ENCODE results near the gene AGAP3. TPM values are rescaled to one million over a fixed set of nuclear protein-coding genes. Genes with fewer than 3 reads are reported as not detected.
A peak's percentile ranks its signal among the peaks of the same experiment; 100 is the strongest.

AGAP3 gene
- total RNA-seq, 1 donor from 2014 or later = 86.8 TPM

DNA sequence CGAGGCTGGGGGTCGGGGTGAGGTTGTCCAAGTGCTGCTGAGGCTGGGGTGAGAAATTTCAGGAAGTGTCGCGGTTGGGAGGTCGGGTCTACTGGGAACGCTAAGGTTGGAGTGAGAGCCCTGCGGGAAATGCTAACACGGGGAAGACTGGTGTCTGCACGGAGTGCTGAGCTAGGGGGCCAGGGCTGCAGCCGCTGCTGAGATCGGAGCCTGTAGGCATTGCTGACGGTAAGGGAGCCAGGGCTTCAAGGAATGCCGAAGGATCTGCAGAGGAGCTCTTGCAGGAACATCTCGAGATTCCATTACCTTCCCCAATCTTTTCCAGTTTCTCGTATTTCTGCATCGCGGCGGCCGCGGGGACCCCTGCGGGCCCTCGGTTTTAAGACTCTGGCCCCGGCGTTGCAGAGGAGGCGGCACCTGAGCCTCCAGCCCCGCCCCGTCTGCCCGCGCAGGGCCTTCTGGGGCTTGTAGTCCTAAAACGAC, 28.7 kb upstream of the AGAP3 start, which contains the start of gene CDK5:
Gene CDK5 (minus strand): TSS at position 392 of the 483 bp plus-strand sequence. CDS start 49 bp downstream, at position 343.
- DNase-seq (ENCODE audit: low spot score) = no peak

DNA sequence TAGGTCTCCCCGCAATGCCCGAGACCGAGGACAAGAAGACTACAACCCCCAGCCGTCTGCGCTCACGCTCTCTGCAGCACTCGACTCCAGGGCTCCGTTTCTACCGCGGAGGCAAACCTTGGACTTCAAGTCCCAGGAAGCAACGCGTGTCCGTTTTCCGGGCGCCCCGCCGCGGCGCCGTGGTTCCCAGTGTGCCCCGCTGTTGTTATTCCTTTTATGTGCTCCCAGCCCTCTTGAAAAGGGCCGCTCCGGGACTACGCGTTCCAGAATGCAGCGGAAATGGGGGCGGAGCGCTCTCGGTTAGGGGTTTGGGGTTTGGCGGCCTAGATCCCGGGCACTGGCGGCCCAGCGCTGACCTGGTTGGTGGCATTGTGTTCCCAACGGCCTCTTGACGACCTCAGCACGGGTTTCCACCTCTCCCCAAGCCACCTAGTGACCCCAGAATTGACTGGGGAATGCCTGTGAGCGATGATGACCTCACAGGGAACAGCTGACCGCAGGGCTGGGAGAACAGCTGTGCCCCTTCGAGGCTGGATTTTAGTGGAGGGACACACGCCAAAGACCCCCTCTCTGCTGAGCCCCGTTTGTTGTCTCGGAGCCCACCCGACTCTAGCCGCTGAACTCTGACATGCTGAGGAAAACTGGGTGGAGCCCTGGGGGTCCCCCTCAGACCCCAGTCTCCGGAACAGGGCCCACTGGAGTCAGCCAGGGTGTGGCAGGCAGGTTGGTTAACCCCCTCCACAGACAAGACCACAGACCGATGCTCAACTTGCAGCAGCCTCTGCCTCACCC, 28.1 kb upstream of the AGAP3 start:
- peak; percentile 98 for DNase-seq (ENCODE audit: low spot score)

DNA sequence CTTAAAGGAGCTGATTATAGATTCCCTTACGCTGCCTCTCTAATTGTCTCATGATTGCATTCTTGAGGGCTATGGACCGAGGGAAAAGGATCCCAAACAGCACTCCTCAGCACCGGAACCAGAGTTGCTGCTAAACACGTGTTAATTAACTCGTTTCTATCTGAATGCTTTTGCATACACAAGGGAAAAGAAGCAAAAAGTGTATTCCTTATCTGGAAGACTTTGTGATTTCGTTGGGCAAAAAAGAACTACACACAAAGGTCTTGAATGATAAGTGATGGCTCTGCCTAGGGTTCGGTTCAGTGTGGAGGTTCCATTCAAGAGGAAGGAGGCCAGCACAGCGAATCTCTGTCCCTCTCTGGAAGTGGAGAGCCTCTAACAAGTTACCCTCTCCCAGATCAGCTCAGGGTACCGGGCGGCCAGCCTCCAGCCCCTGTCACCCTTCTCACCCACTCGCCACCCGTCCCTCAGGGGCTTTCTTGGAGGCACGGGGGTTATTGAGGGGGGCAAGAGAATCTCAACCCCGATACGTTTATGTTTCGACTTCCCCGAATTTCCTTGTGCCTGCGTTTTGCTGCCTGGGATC, 27.4 kb upstream of the AGAP3 start:
- DNase-seq (ENCODE audit: low spot score) = no peak

DNA sequence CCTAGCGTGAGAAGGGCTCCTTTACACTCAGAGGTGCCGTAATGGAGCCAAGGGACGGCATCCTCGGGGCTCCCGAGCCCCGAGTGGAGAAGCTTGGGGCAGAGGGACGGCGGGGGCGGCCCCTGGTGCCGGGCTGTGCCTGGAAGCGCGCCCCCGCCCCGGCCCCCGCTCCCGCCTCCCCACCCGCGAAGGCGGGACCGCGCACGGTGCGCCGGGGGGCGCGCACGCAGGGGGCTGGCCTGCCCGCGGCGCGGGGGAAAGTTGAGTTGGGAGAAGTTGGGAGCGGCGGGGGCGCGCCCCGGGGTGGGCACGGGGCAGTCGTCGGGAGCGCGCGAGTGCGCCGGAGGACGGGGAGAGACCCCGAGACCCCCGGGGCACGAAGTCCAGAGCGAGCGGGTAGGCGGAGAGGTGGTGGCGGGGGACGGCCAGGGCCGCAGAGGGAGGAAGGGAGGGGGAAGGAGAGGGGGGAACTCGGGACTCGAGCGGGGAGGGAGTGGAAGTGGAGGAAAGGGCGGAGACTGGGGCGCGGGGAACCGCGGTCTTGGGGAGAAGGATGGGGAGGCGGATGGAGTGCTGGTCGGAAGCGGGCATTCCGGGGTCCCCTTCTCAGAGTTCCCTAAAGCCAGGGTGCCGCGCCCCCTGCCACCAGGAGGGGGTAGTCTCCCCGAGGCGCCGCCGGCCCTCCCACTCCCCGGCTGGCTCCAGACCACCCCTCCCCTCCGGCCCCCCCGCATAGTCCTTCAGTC, 26.7 kb upstream of the AGAP3 start, which contains the start of gene SLC4A2:
Gene SLC4A2 (plus strand): TSS at position 223 of the 746 bp plus-strand sequence. CDS start 2,399 bp downstream, outside the sequence.
- DNase-seq (ENCODE audit: low spot score) = peak; percentile 94

DNA sequence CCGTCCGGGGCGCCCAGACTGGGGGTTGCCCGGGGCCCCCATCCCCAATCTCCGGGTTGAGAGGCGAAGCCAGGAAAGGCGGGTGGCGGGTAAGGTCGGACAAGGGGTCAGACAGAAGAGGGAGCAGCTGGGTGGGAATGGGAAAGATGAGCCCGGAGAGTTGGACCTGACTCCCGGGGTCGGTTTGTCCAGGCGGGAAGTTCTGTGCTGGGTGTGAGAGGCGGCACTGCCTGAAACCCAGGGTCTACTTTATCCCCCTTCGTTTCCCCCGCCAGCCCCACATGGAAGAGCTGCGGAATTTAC, 26.2 kb upstream of the AGAP3 start:
- no peak for DNase-seq (ENCODE audit: low spot score)

DNA sequence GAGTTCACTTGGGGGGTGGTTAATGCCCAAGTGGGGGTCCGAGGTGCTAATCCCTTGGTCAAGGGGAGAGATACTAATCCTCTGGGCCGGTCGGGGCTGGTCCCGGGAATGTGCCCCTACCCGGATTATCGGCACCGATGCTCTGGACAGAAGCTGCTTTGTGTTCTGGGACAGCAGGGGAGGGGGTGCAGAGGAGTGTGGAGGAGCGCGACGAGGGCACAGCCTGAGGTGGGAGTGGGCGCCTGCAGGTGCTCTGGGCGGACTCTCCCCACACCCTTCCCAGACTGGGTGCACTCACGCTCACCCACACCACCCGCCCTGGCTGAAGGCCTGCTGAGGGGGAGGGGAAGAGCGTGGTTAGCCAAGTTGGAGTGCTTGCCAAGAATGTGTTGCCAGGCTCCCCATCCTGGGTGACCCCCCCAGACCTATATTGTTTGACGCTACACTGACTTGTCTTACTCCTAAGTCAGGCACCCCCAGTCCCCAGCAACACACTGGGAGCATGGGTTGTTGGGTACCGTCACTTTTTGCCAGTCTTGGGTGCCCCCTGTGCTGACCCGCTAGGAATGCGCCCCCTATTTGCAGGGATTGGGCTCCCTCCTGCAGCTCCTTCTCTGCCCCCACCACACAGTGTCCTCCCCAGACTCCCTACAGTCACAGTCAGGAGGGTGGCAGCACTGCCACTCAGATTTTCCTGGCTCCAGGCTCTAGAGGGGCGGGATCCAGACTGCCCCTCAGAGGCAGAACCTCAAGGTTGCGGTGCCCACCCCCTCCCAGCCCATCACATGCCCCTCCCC, 25.7 kb upstream of the AGAP3 start:
- DNase-seq (ENCODE audit: low spot score) = no peak

DNA sequence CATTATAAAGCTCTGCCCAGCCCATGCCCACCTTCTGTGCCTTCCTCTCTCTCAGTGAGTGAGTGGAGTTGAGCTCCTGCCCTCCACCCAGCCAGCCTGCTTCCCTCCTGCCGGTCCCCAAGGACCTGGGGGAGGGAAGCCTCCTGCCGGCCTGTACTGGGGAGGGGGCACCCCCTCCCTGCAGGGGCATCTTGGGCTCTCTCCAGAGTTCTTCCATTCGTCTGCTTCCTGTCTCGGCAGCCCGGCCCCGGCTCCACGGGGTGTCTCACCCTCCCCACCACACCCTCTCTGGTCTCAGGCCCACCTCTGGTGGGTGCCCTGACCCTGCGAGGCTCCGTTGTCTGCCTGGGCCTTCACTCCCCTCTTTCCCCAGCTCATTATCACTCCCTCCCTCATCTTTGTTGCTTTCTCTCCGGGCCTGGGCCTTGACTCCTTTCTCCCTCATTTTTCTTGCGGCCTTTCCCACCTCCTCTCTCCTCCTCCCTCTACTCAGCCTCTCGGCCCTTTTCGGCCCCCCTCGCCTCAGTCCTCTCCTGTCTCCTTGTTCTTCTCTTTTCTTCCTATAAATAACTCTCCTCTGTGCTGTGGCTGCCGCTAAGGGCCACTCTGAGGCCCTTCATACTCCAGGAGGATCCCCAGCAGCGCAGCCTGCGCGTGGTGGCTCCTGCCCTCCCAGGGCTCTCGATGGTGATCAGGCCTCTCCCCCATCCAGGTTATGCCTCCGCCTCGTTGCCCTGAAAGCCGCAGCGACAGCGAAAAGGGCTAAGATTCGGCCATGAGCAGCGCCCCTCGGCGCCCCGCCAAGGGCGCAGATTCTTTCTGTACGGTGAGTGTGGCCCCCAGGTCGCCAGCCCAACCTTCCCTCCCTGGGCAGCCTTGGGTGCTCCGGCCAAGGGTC, 24.8 kb upstream of the AGAP3 start:
- DNase-seq (ENCODE audit: low spot score) = no peak

DNA sequence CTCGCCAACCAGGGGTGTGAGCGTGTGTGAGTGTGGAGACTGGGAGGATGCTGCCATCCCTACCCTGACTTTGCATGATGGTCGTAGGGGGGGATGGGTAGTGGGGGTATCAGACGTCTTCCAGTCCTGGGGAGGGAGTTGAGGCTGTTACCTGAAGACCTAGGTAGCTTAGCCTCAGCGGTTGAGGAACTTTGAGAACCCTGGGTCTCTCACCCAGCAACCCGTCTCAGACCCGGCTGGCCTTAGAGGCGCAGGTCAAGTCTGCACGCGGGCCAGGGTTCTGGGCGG, 24.2 kb upstream of the AGAP3 start:
- DNase-seq (ENCODE audit: low spot score) = no peak

DNA sequence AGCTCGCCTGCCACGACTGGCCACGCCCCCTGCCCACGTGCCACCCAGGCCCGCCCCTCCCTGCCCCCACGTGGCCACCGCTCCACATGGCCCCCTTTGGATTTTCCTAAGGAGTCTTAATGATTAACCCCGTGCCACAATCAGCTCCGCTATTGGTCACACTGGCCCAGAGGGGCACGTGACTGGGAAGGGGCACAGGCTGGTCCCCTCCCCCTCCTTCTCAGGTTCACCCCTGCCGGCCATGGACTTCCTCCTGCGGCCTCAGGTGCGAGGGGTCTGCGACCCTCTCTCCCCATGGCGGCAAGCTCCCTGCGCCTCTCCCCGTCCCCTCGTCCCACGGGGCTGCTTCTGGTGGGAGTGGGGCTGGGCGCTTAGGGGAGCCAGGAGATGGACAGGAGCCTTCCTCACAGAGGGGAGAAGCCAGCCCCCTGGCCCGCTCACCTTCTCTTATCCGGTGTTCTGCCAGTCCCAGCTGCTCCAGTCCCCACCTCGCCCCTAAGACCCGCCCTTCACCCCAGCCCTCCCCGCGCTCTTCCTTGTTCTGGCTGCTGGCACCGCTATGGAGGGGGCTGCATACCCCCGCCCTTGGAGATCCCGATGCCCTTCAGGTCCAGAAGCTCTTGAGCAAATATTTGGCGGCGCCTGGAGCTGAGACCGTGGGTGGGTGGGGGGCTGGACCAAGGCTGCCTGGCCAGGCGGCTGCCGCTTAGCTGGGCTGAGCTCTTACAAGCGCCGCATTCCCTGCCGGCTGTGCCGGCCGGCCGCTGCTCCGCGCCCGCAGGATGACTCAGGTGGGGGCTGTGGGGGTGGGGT, 23.7 kb upstream of the AGAP3 start:
- no peak for DNase-seq (ENCODE audit: low spot score)

DNA sequence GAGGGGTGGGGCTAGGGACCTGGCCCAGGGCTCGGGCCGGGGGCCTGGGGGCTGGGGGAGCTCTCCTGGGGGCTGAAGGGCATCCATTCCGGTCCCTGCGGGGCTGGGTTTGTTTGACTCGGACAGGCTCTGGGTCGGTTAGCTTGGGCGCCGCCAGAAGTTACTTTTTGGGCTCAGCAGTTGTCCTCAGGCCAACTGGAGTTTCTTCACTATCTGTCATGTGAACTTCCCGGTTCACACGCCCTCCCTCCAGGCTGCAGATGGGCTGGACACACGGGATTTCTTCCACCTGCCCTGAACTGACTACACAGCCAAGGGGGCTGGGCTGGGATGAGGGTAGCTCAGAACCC, 23.1 kb upstream of the AGAP3 start:
- DNase-seq (ENCODE audit: low spot score) = no peak

DNA sequence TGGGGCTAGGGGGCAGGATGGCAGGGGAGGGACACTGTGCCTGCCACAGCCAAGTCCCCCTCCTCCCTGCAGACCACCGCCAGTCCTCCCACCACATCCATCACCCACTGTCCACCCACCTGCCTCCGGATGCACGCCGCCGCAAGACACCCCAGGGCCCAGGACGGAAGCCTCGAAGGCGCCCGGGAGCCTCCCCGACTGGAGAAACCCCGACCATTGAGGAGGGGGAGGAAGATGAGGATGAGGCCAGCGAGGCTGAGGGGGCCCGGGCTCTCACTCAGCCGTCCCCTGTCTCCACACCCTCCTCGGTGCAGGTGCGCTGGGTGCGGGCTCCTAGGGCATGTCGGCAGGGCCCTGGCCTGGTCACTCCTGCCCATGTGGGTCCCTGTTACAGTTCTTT, 21.8 kb upstream of the AGAP3 start:
- DNase-seq (ENCODE audit: low spot score) = no peak

DNA sequence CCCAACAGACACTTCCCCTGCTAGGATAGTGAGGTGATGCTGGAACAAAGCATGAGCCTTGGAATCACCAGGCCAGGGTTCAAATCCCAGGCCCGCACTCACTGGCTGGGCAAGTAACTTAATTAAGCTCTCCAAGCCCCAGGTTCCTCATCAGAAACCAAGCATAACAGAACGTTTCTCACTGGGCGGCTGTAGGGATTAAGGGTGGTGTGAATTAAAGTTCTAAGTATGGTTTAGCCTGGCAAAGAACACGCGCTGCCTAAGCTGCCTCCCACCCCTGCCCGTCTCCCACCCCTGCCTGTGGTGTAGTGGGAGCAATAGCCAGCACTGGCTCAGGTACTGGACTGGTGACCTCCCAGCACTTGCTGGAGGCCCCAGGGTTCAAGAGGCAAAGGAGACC, 21.3 kb upstream of the AGAP3 start:
- no peak for DNase-seq (ENCODE audit: low spot score)

DNA sequence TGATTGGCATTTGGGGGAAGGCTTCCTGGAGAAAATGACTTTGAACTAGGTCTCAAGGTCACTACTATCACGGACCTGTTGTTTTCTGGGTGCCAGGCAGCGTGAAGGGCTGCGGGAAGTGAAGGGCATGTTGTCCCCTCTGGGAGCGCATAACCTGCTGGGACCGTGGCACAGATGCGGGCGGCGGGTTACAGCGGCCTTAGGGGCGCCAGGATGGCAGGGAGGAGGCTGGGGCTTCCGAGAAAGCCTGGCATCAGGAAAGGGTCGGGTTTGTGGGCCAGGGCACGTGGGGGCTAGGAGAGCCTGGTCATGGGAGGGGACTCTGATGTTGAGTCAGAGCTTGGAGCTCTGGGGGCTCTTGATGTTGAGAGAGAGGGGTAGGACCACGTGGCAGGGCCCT, 20.8 kb upstream of the AGAP3 start:
- DNase-seq (ENCODE audit: low spot score) = no peak

DNA sequence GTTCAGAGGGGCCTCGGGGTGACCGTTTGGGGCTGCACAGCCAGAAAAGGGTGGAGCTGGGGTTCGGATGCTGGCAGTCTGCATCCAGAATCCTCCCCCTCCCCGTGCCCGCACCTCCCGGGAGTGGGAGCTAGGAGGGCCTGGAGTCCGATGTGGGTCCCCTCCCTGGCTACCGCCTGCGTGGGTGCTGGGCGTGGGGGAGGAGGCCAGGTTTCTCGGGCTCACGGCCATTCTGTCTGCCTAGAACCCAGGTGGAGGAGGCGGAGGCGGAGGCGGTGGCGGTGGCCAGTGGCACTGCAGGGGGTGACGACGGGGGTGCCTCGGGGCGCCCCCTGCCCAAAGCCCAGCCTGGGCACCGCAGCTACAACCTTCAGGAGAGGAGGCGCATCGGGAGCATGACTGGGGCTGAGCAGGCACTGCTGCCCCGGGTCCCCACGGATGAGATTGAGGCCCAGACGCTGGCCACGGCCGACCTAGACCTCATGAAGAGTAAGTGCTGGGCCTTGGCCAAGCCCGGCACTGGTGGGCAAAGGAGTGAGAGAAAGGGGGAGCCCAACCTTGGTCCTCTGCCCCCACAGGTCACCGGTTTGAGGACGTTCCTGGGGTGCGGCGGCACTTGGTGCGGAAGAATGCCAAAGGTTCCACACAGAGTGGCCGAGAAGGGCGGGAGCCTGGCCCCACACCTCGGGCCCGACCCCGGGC, 19.9 kb upstream of the AGAP3 start:
- no peak for DNase-seq (ENCODE audit: low spot score)

DNA sequence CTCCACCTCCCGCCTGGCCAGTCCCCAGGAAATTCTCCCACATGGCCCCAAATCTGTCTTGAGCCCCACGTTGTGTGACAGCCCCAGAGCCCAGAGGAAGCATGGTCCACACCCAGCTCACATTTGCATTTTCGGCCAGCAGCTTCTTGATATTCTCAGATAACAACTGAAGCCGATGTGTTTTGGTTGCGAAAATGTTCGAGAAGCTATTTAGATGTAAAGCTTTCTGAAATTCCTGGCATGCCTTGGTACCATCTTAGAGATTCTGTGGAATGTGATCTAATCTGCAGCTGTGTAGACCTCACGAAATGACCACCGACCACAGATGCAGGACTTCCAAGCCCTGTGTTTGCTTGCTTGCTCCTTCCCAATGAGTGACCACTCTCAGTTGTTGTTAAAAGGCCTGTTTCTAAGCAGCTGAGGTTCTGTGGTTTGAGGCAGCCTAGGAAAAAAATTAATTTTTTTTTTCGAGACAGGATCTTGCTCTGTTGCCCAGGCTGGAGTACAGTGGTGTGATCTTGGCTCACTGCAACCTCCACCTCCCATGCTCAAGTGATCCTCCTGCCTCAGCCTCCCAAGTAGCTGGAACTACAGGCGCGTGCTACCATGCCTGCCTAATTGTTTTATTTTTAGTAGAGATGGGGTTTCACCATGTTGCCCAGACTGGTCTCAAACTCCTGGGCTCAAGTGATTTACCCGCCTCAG, 18.1 kb upstream of the AGAP3 start:
- DNase-seq (ENCODE audit: low spot score) = no peak

DNA sequence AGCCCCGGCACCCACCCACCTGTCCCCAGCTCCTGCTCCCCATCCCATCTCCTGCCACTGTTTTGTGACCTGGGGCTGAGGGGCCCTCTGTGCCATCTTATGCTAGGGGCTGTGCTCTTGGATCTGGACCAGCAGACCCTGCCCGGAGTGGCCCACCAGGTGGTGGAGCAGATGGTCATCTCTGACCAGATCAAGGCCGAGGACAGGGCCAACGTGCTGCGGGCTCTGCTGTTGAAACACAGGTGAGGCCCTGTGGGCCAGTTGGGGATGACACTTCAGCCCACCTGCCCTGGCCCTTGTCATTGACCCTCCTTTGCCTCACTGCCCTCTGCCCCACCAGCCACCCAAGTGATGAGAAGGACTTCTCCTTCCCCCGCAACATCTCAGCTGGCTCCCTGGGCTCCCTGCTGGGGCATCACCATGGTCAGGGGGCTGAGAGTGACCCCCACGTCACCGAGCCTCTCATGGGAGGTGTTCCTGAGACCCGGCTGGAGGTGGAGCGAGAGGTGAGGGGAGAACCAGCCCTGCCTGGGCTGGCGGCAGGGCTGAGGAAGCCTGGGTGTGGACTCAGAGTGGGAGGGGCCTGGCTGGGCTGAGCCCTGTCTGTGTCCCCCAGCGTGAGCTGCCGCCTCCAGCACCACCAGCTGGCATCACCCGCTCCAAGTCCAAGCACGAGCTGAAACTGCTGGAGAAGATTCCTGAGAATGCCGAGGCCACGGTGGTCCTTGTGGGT, 16.3 kb upstream of the AGAP3 start:
- DNase-seq (ENCODE audit: low spot score) = no peak

DNA sequence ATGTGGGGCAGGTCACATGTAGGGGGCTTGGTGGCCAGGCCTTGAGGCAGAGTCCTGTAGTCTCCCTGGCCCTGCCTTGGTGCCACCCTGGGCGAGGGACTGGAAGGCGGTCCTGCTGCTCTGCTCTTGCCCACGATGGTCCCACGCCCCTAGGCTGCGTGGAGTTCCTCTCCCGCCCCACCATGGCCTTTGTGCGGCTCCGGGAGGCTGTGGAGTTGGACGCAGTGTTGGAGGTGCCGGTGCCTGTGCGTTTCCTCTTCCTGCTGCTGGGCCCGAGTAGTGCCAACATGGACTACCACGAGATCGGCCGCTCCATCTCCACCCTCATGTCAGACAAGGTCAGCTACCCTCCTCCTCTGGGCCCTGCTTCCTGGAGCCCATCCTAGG, 15.7 kb upstream of the AGAP3 start:
- no peak for DNase-seq (ENCODE audit: low spot score)

Measured in mesenteric fat pad (tissue), 1 donor.